HG02973 (cell line): ENCODE results near the gene FZD8.

ENCODE experiments used
- ATAC-seq: cut with Tn5 transposase; IDR thresholded peaks from one replicate; pipeline ENCODE4 v1.9.1; 2021; ENCODE audit warnings: moderate library complexity; ENCODE audit not compliant: unreplicated experiment

The FZD8 gene

GRCh38 chr10:35607475-35608327, 34.4 kb downstream of the FZD8 start:
- ATAC-seq = no peak

GRCh38 chr10:35606430-35606829, 35.7 kb downstream of the FZD8 start:
- no peak for ATAC-seq

- ATAC-seq = no peak
Observed at GRCh38 chr10:35605191-35605590, 36.9 kb downstream of the FZD8 start, which contains the start of gene GJD4. GJD4 (plus strand) TSS chr10:35605341; CDS start chr10:35605568, 227 bp downstream.

GRCh38 chr10:35600193-35600592, 41.9 kb downstream of the FZD8 start:
- ATAC-seq = no peak

- ATAC-seq = no peak
Observed at GRCh38 chr10:35598379-35598778, 43.7 kb downstream of the FZD8 start.

GRCh38 chr10:35595106-35595505, 47.0 kb downstream of the FZD8 start:
- ATAC-seq = no peak

GRCh38 chr10:35594115-35595079, 47.7 kb downstream of the FZD8 start:
- no peak for ATAC-seq

- no peak for ATAC-seq
Observed at GRCh38 chr10:35592441-35592840, 49.7 kb downstream of the FZD8 start.

- no peak for ATAC-seq
Observed at GRCh38 chr10:35588836-35589235, 53.3 kb downstream of the FZD8 start.
